H9 (cell line): ENCODE data around the gene ZNRF3. TPM values are rescaled to one million over a fixed set of nuclear protein-coding genes. Genes with fewer than 3 reads are reported as not detected.

Experiments used
- DNase-seq: peaks from one replicate; pipeline ENCODE4 v3.0.0-alpha.2; 2017
- H2AFZ ChIP-seq: one replicate; pipeline ENCODE4 v1.6.1; 2013; ENCODE audit warnings: mild to moderate bottlenecking, low read length, control low read depth, moderate library complexity
- H2AK5ac ChIP-seq: 2 replicates; pipeline ENCODE4 v1.6.1; 2013; ENCODE audit warnings: low read length, control low read depth, mixed read lengths; ENCODE audit not compliant: insufficient read length
- H2BK120ac ChIP-seq: one replicate; pipeline ENCODE4 v1.6.1; 2013; ENCODE audit warnings: low read depth, mild to moderate bottlenecking, low read length, control low read depth, inconsistent platforms; ENCODE audit not compliant: poor library complexity, severe bottlenecking
- H2BK12ac ChIP-seq: 2 replicates; pipeline ENCODE4 v1.6.1; 2013; ENCODE audit warnings: low read length, control low read depth, mixed read lengths, low read depth; ENCODE audit not compliant: insufficient read length
- H2BK15ac ChIP-seq: 2 replicates; pipeline ENCODE4 v1.6.1; 2013; ENCODE audit warnings: low read depth, low read length, control low read depth
- H2BK20ac ChIP-seq: one replicate; pipeline ENCODE4 v1.6.1; 2013; ENCODE audit warnings: low read depth, mild to moderate bottlenecking, low read length, control low read depth, inconsistent platforms; ENCODE audit not compliant: poor library complexity, severe bottlenecking
- H2BK5ac ChIP-seq: 2 replicates; pipeline ENCODE4 v1.6.1; 2013; ENCODE audit warnings: low read length, control low read depth, mixed read lengths; ENCODE audit not compliant: insufficient read length
- H3K14ac ChIP-seq: 2 replicates; pipeline ENCODE4 v1.6.1; 2013; ENCODE audit warnings: low read length, control low read depth; ENCODE audit not compliant: insufficient read depth
- H3K18ac ChIP-seq: 2 replicates; pipeline ENCODE4 v1.6.1; 2013; ENCODE audit warnings: low read depth, mild to moderate bottlenecking, mixed read lengths, low read length, control low read depth; ENCODE audit not compliant: insufficient read length
- H3K23ac ChIP-seq: 2 replicates; pipeline ENCODE4 v1.6.1; 2013; ENCODE audit warnings: low read length, control low read depth, mixed read lengths, low read depth; ENCODE audit not compliant: insufficient read length
- H3K23me2 ChIP-seq: 2 replicates; pipeline ENCODE4 v1.6.1; 2013; ENCODE audit warnings: low read depth, mild to moderate bottlenecking, mixed read lengths, low read length, control low read depth; ENCODE audit not compliant: insufficient read length, poor library complexity, severe bottlenecking
- H3K27ac ChIP-seq: 2 replicates; pipeline ENCODE4 v1.5.1; 2013; ENCODE audit warnings: low read length, control low read depth, mixed read lengths, low read depth; ENCODE audit not compliant: insufficient read length
- H3K27me3 ChIP-seq: 2 replicates; pipeline ENCODE4 v1.6.1; 2013; ENCODE audit warnings: low read length, control low read depth, inconsistent platforms; ENCODE audit not compliant: insufficient read depth
- H3K4ac ChIP-seq: 2 replicates; pipeline ENCODE4 v1.6.1; 2013; ENCODE audit warnings: low read depth, mild to moderate bottlenecking, control low read depth, inconsistent platforms, low read length, moderate library complexity
- H3K4me1 ChIP-seq: 2 replicates; pipeline ENCODE4 v1.6.1; 2013; ENCODE audit warnings: low read length, control low read depth, inconsistent platforms; ENCODE audit not compliant: insufficient read depth
- H3K4me2 ChIP-seq: 2 replicates; pipeline ENCODE4 v1.6.1; 2013; ENCODE audit warnings: low read length, control low read depth, mixed read lengths; ENCODE audit not compliant: insufficient read length, insufficient read depth
- H3K56ac ChIP-seq: 2 replicates; pipeline ENCODE4 v1.6.1; 2013; ENCODE audit warnings: low read depth, mild to moderate bottlenecking, mixed read lengths, low read length, control low read depth; ENCODE audit not compliant: insufficient read length
- H3K79me1 ChIP-seq: 2 replicates; pipeline ENCODE4 v1.6.1; 2013; ENCODE audit warnings: low read depth, mild to moderate bottlenecking, moderate library complexity, low read length, control low read depth, inconsistent platforms; ENCODE audit not compliant: insufficient read depth, poor library complexity, severe bottlenecking
- H3K79me2 ChIP-seq: 2 replicates; pipeline ENCODE4 v1.6.1; 2013; ENCODE audit warnings: low read length, control low read depth, inconsistent platforms; ENCODE audit not compliant: insufficient read depth
- H3K9ac ChIP-seq: 2 replicates; pipeline ENCODE4 v1.6.1; 2013; ENCODE audit warnings: low read length, control low read depth, mixed read lengths; ENCODE audit not compliant: insufficient read length; ENCODE audit errors: extremely low read depth
- H3K9me3 ChIP-seq: one replicate; pipeline ENCODE4 v1.6.1; 2013; ENCODE audit warnings: low read depth, low read length, inconsistent platforms; ENCODE audit not compliant: control insufficient read depth
- H3T11ph ChIP-seq: one replicate; pipeline ENCODE4 v1.6.1; 2013; ENCODE audit warnings: mild to moderate bottlenecking, low read length, control low read depth, inconsistent platforms
- H4K20me1 ChIP-seq: one replicate; pipeline ENCODE4 v1.6.1; 2013; ENCODE audit not compliant: control insufficient read depth, insufficient read length, insufficient read depth
- H4K5ac ChIP-seq: 2 replicates; pipeline ENCODE4 v1.6.1; 2013; ENCODE audit warnings: low read depth, mild to moderate bottlenecking, mixed read lengths, low read length, control low read depth; ENCODE audit not compliant: insufficient read length
- H4K8ac ChIP-seq: replicated peaks from 2 replicates; pipeline ENCODE4 v1.6.1; 2013; ENCODE audit warnings: low read length, control low read depth, mixed read lengths, low read depth; ENCODE audit not compliant: insufficient read length
- H4K91ac ChIP-seq: 2 replicates; pipeline ENCODE4 v1.6.1; 2013; ENCODE audit warnings: low read depth, mild to moderate bottlenecking, moderate library complexity, mixed read lengths, low read length, control low read depth; ENCODE audit not compliant: insufficient read length
- H3K27ac Mint-ChIP-seq, 3 experiments: 2 replicates in 2 of 3; 3 replicates in 1 of 3; pipeline ENCODE4 v1.8.0; 2020 to 2021; ENCODE audit warnings: mixed read lengths in 3 of 3, mild to moderate bottlenecking in 1 of 3, moderate library complexity in 1 of 3
- H3K27me3 Mint-ChIP-seq: 2 replicates; pipeline ENCODE4 v1.8.0; 2021; ENCODE audit warnings: low read depth, mild to moderate bottlenecking, moderate library complexity, mixed read lengths
- H3K36me3 Mint-ChIP-seq, 3 experiments: 2 replicates in 2 of 3; 3 replicates in 1 of 3; pipeline ENCODE4 v1.8.0; 2020 to 2021; ENCODE audit warnings: low read depth in 3 of 3, mixed read lengths in 3 of 3; ENCODE audit not compliant: insufficient read depth in 1 of 3
- H3K4me1 Mint-ChIP-seq, 2 experiments: 2 replicates each; pipeline ENCODE4 v1.8.0; 2020; ENCODE audit warnings: mixed read lengths in 2 of 2
- H3K4me3 Mint-ChIP-seq, 2 experiments: 2 replicates in 1 of 2; 3 replicates in 1 of 2; pipeline ENCODE4 v1.8.0; 2020 to 2021; ENCODE audit warnings: mild to moderate bottlenecking in 2 of 2, mixed read lengths in 2 of 2, moderate library complexity in 1 of 2
- H3K9me3 Mint-ChIP-seq, 2 experiments: 2 replicates in 1 of 2; 3 replicates in 1 of 2; pipeline ENCODE4 v1.8.0; 2020; ENCODE audit warnings: mild to moderate bottlenecking in 2 of 2, mixed read lengths in 2 of 2, moderate library complexity in 1 of 2
- WGBS: extraction: QIAGEN DNeasy Blood & Tissue Kit; methylation state at CpG from one replicate; pipeline ENCODE4 v1.1.7; 2013; ENCODE audit warnings: missing lambda C conversion rate, low lambda C conversion rate, mixed read lengths; ENCODE audit not compliant: insufficient read length; ENCODE audit errors: extremely low coverage; 5-methylcytosine and 5-hydroxymethylcytosine counted together
- total RNA-seq: library from RNA; stranded (reverse); gene quantifications from 2 replicates; pipeline ENCODE4 v1.2.1, GENCODE V29; 2021
- TF ChIP-seq, protein P1 (sequence below): fragments of 200-600 bp; sonication (generic); conservative IDR thresholded peaks from 3 replicates; pipeline ENCODE4 v1.8.0; 2021; ENCODE audit warnings: antibody characterized with exemption, mild to moderate bottlenecking

Gene ZNRF3
- total RNA-seq, 1 experiment from 2014 or later, result 20.6 TPM

DNA sequence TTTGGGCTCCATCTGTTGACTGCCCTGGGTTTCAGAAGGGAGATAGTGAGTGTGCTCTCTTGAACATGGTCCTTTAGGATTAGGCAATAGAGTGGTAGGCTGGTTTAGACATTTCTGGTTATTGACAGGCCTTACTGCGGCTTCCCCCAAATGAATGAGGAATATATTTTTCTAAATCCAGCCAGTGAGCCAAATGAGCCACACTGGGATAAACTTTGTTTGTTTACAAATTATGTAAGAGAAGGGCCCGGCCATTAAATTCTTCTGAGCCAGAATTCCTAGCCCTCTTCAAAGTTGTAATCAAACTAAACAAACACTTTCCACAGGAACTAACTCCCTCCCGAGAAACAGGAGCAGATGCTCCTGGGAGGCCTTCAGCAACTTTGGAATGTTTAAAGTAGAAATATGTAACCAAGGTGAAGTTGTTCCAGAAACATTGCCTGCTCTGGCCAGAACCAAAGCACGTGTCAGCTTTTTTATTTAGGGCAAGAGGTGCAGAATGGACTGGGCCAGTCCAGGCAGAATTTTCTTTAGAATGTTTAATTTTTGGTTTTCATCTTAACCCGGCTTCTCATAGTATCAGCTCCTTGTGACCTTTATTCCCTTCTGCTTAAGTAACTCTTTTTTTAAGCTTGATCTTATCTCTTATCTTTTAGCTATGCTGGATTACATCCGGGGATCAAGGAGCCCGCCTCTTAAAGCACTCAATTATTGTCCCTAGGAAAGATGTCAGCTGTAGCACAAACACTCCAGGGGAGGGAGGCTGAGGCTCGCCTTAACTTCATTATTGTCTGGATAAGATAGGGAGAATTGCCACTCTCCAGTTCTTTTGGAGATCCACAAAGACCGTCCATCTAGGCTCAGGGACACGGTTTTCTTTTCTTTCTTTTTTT, 28.7 kb downstream of the ZNRF3 start:
- no peak for DNase-seq
- H3K9me3 Mint-ChIP-seq, result peaks cover 0 to 1% of the 10 kb centered on the region in 2 experiments; a peak in 1 of 5 replicates
- Histone ChIP-seq H3K23ac (no peak overlapping the region), H3K4ac (no peak overlapping the region), H2BK5ac (no peak overlapping the region), H3K14ac (no peak overlapping the region), H3K9ac (no peak overlapping the region), H4K5ac (no peak overlapping the region), H3K4me2 (no peak overlapping the region), H3K23me2 (no peaks in the 10 kb centered on the region), H2BK20ac (no peak overlapping the region), H3K27ac (no peak overlapping the region), H3K79me1 (peaks cover 25% of the 10 kb centered on the region), H2BK120ac (no peak overlapping the region), H3K4me1 (0 out of 2 replicates have a peak, but pooled peaks cover 6% of the 10 kb centered on the region), H2BK15ac (no peak overlapping the region), H3K9me3 (no peaks in the 10 kb centered on the region), H3T11ph (no peak overlapping the region), H2AFZ (no peak overlapping the region), H3K56ac (no peak overlapping the region), H4K20me1 (no peaks in the 10 kb centered on the region), H4K8ac (no peak overlapping the region), H3K27me3 (no peaks in the 10 kb centered on the region), H4K91ac (no peak overlapping the region), H2BK12ac (no peak overlapping the region), H3K18ac (no peak overlapping the region), H3K79me2 (peaks cover 40% of the 10 kb centered on the region), H2AK5ac (no peak overlapping the region)
- H3K4me3 Mint-ChIP-seq, result no peak overlapping the region
- TF ChIP-seq, protein P1, sequence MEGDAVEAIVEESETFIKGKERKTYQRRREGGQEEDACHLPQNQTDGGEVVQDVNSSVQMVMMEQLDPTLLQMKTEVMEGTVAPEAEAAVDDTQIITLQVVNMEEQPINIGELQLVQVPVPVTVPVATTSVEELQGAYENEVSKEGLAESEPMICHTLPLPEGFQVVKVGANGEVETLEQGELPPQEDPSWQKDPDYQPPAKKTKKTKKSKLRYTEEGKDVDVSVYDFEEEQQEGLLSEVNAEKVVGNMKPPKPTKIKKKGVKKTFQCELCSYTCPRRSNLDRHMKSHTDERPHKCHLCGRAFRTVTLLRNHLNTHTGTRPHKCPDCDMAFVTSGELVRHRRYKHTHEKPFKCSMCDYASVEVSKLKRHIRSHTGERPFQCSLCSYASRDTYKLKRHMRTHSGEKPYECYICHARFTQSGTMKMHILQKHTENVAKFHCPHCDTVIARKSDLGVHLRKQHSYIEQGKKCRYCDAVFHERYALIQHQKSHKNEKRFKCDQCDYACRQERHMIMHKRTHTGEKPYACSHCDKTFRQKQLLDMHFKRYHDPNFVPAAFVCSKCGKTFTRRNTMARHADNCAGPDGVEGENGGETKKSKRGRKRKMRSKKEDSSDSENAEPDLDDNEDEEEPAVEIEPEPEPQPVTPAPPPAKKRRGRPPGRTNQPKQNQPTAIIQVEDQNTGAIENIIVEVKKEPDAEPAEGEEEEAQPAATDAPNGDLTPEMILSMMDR, result no peak
- WGBS, result no CpG with 5 or more reads among the region's 10 CpGs
- H3K27me3 Mint-ChIP-seq, result no peaks in the 10 kb centered on the region
- peaks cover 31 to 45% of the 10 kb centered on the region in 2 experiments for H3K4me1 Mint-ChIP-seq
- no peak overlapping the region for H3K27ac Mint-ChIP-seq
- no peaks in the 10 kb centered on the region for H3K36me3 Mint-ChIP-seq
